Vagina (tissue), 2 donors: ENCODE results near the gene STARD10.

Source experiments
- POLR2A ChIP-seq, 2 donors: fragments of 450-650 bp; IDR thresholded peaks; one replicate each; pipeline ENCODE4 v1.6.1; 2017; ENCODE audit warnings: antibody characterized with exemption in 2 of 2, mild to moderate bottlenecking in 2 of 2, moderate library complexity in 2 of 2
- TF ChIP-seq, protein P1 (sequence below), 3 experiments: fragments of 450-650 bp in 2 of 3; fragments of 200-600 bp in 1 of 3; sonication (generic) in 1 of 3; IDR thresholded peaks; one replicate each; pipeline ENCODE4 v1.5.1; 2017 to 2019; ENCODE audit warnings: antibody characterized with exemption in 3 of 3, mild to moderate bottlenecking in 2 of 3, moderate library complexity in 2 of 3

GRCh38 chr11:72723508-72723907 is 70.3 kb downstream of the STARD10 start:
- TF ChIP-seq, protein P1, sequence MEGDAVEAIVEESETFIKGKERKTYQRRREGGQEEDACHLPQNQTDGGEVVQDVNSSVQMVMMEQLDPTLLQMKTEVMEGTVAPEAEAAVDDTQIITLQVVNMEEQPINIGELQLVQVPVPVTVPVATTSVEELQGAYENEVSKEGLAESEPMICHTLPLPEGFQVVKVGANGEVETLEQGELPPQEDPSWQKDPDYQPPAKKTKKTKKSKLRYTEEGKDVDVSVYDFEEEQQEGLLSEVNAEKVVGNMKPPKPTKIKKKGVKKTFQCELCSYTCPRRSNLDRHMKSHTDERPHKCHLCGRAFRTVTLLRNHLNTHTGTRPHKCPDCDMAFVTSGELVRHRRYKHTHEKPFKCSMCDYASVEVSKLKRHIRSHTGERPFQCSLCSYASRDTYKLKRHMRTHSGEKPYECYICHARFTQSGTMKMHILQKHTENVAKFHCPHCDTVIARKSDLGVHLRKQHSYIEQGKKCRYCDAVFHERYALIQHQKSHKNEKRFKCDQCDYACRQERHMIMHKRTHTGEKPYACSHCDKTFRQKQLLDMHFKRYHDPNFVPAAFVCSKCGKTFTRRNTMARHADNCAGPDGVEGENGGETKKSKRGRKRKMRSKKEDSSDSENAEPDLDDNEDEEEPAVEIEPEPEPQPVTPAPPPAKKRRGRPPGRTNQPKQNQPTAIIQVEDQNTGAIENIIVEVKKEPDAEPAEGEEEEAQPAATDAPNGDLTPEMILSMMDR (IDR thresholded peaks at IDR 0.05): no peak
- no peak for TF ChIP-seq POLR2A (IDR thresholded peaks at IDR 0.05)
